ENCODE results near the gene ARL16. TPM values are rescaled to one million over a fixed set of nuclear protein-coding genes. Genes with fewer than 3 reads are reported as not detected.

The ARL16 gene
- total and polyA plus RNA-seq, 4 donors: 20.5 to 87.4 (median 34.1) TPM

GRCh38 chr17:81700353-81701287 lies 17.0 kb upstream of the ARL16 start:
- Histone ChIP-seq H3K4me3 (ENCODE audit: low read length in 2 of 2) (no peak overlapping the region), H3K27ac (ENCODE audit: low read depth in 1 of 2, low read length in 2 of 2) (no peak overlapping the region), H3K36me3 (ENCODE audit: control insufficient read depth in 1 of 2, insufficient read depth in 2 of 2, low read length in 1 of 2) (no peaks in the 10 kb centered on the region), H3K9me3 (ENCODE audit: control insufficient read depth, low read length) (no peaks in the 10 kb centered on the region), H3K4me1 (ENCODE audit: control insufficient read depth in 1 of 2, insufficient read depth in 2 of 2, low read length in 2 of 2) (no peaks in the 10 kb centered on the region), H3K27me3 (ENCODE audit: control insufficient read depth in 1 of 2, insufficient read depth in 2 of 2, low read length in 1 of 2) (no peaks in the 10 kb centered on the region)
- no peak for ATAC-seq (ENCODE audit: low FRiP score)
- 85% methylated on average over 25 of the region's 25 CpGs for WGBS, 2 donors
- DNase-seq: no peak
- intact Hi-C loops (cut with DNase I): no loop called here

- intact Hi-C loops (cut with DNase I): no loop called here
- H3K4me3 ChIP-seq (ENCODE audit: low read length in 2 of 2): no peak overlapping the region
- H3K27ac ChIP-seq (ENCODE audit: low read depth in 1 of 2, low read length in 2 of 2): no peak overlapping the region
- ATAC-seq (ENCODE audit: low FRiP score): no peak
- H3K27me3 ChIP-seq (ENCODE audit: control insufficient read depth in 1 of 2, insufficient read depth in 2 of 2, low read length in 1 of 2): no peaks in the 10 kb centered on the region
- WGBS, 2 donors: 79 to 80% methylated on average over 25 of the region's 25 CpGs
- H3K9me3 ChIP-seq (ENCODE audit: control insufficient read depth, low read length): no peaks in the 10 kb centered on the region
- no peak for DNase-seq
- no peaks in the 10 kb centered on the region for H3K4me1 ChIP-seq (ENCODE audit: control insufficient read depth in 1 of 2, insufficient read depth in 2 of 2, low read length in 2 of 2)
- peaks cover 5% of the 10 kb centered on the region in 2 donors for H3K36me3 ChIP-seq (ENCODE audit: control insufficient read depth in 1 of 2, insufficient read depth in 2 of 2, low read length in 1 of 2)
These were observed 13.9 kb upstream of the ARL16 start for GRCh38 chr17:81697261-81698044.

GRCh38 chr17:81696218-81696941 lies 12.8 kb upstream of the ARL16 start:
- DNase-seq (no peak), ATAC-seq (ENCODE audit: low FRiP score) (no peak)
- Histone ChIP-seq H3K36me3 (ENCODE audit: control insufficient read depth in 1 of 2, insufficient read depth in 2 of 2, low read length in 1 of 2) (peaks cover 5% of the 10 kb centered on the region in 2 donors), H3K27me3 (ENCODE audit: control insufficient read depth in 1 of 2, insufficient read depth in 2 of 2, low read length in 1 of 2) (no peaks in the 10 kb centered on the region), H3K9me3 (ENCODE audit: control insufficient read depth, low read length) (no peaks in the 10 kb centered on the region), H3K4me3 (ENCODE audit: low read length in 2 of 2) (no peak overlapping the region), H3K4me1 (ENCODE audit: control insufficient read depth in 1 of 2, insufficient read depth in 2 of 2, low read length in 2 of 2) (no peaks in the 10 kb centered on the region), H3K27ac (ENCODE audit: low read depth in 1 of 2, low read length in 2 of 2) (no peak overlapping the region)
- intact Hi-C loops (cut with DNase I): no loop called here
- 93 to 94% methylated on average over 40 of the region's 40 CpGs for WGBS, 2 donors

GRCh38 chr17:81695801-81696200 lies 12.2 kb upstream of the ARL16 start:
- ATAC-seq (ENCODE audit: low FRiP score): peak; percentile 11

GRCh38 chr17:81695211-81695610 lies 11.6 kb upstream of the ARL16 start:
- Histone ChIP-seq H3K4me3 (ENCODE audit: low read length in 2 of 2) (no peak overlapping the region), H3K27me3 (ENCODE audit: control insufficient read depth in 1 of 2, insufficient read depth in 2 of 2, low read length in 1 of 2) (no peaks in the 10 kb centered on the region), H3K9me3 (ENCODE audit: control insufficient read depth, low read length) (no peaks in the 10 kb centered on the region), H3K36me3 (ENCODE audit: control insufficient read depth in 1 of 2, insufficient read depth in 2 of 2, low read length in 1 of 2) (peaks cover 5 to 7% of the 10 kb centered on the region in 2 donors), H3K4me1 (ENCODE audit: control insufficient read depth in 1 of 2, insufficient read depth in 2 of 2, low read length in 2 of 2) (no peaks in the 10 kb centered on the region), H3K27ac (ENCODE audit: low read depth in 1 of 2, low read length in 2 of 2) (no peak overlapping the region)
- intact Hi-C loops (cut with DNase I): no loop called here
- DNase-seq: no peak
- 79 to 82% methylated on average over 6 of the region's 6 CpGs for WGBS, 2 donors
- no peak for ATAC-seq (ENCODE audit: low FRiP score)

More at GRCh38 chr17:81695801-81696200, 12.2 kb upstream of the ARL16 start:
- H3K27me3 ChIP-seq (ENCODE audit: control insufficient read depth in 1 of 2, insufficient read depth in 2 of 2, low read length in 1 of 2): no peaks in the 10 kb centered on the region
- no peak for DNase-seq
- no peak overlapping the region for H3K4me3 ChIP-seq (ENCODE audit: low read length in 2 of 2)
- peaks cover 5% of the 10 kb centered on the region in 2 donors for H3K36me3 ChIP-seq (ENCODE audit: control insufficient read depth in 1 of 2, insufficient read depth in 2 of 2, low read length in 1 of 2)
- H3K9me3 ChIP-seq (ENCODE audit: control insufficient read depth, low read length): no peaks in the 10 kb centered on the region
- 90 to 92% methylated on average over 22 of the region's 22 CpGs for WGBS, 2 donors
- intact Hi-C loops (cut with DNase I): no loop called here
- no peaks in the 10 kb centered on the region for H3K4me1 ChIP-seq (ENCODE audit: control insufficient read depth in 1 of 2, insufficient read depth in 2 of 2, low read length in 2 of 2)
- H3K27ac ChIP-seq (ENCODE audit: low read depth in 1 of 2, low read length in 2 of 2): no peak overlapping the region

- intact Hi-C loops (cut with DNase I): no loop called here
- H3K9me3 ChIP-seq (ENCODE audit: control insufficient read depth, low read length): no peaks in the 10 kb centered on the region
- DNase-seq: no peak
- 91 to 92% methylated on average over 19 of the region's 19 CpGs for WGBS, 2 donors
- H3K27me3 ChIP-seq (ENCODE audit: control insufficient read depth in 1 of 2, insufficient read depth in 2 of 2, low read length in 1 of 2): no peaks in the 10 kb centered on the region
- no peak for ATAC-seq (ENCODE audit: low FRiP score)
- H3K27ac ChIP-seq (ENCODE audit: low read depth in 1 of 2, low read length in 2 of 2): no peak overlapping the region
- peaks cover 5 to 7% of the 10 kb centered on the region in 2 donors for H3K36me3 ChIP-seq (ENCODE audit: control insufficient read depth in 1 of 2, insufficient read depth in 2 of 2, low read length in 1 of 2)
- no peaks in the 10 kb centered on the region for H3K4me1 ChIP-seq (ENCODE audit: control insufficient read depth in 1 of 2, insufficient read depth in 2 of 2, low read length in 2 of 2)
- H3K4me3 ChIP-seq (ENCODE audit: low read length in 2 of 2): no peak overlapping the region
These were observed 11.2 kb upstream of the ARL16 start for GRCh38 chr17:81694810-81695209.

- DNase-seq (no peak), ATAC-seq (ENCODE audit: low FRiP score) (no peak)
- Histone ChIP-seq H3K36me3 (ENCODE audit: control insufficient read depth in 1 of 2, insufficient read depth in 2 of 2, low read length in 1 of 2) (peaks cover 5 to 7% of the 10 kb centered on the region in 2 donors), H3K9me3 (ENCODE audit: control insufficient read depth, low read length) (no peaks in the 10 kb centered on the region), H3K27me3 (ENCODE audit: control insufficient read depth in 1 of 2, insufficient read depth in 2 of 2, low read length in 1 of 2) (no peaks in the 10 kb centered on the region), H3K4me1 (ENCODE audit: control insufficient read depth in 1 of 2, insufficient read depth in 2 of 2, low read length in 2 of 2) (no peaks in the 10 kb centered on the region), H3K4me3 (ENCODE audit: low read length in 2 of 2) (no peak overlapping the region), H3K27ac (ENCODE audit: low read depth in 1 of 2, low read length in 2 of 2) (no peak overlapping the region)
- 85 to 89% methylated on average over 31 to 35 of the region's 35 CpGs for WGBS, 2 donors
- intact Hi-C loops (cut with DNase I): no loop called here
These were observed 10.1 kb upstream of the ARL16 start for GRCh38 chr17:81693509-81694210.

- no peaks in the 10 kb centered on the region for H3K9me3 ChIP-seq (ENCODE audit: control insufficient read depth, low read length)
- ATAC-seq (ENCODE audit: low FRiP score) (no peak), DNase-seq (no peak)
- H3K27me3 ChIP-seq (ENCODE audit: control insufficient read depth in 1 of 2, insufficient read depth in 2 of 2, low read length in 1 of 2): no peaks in the 10 kb centered on the region
- no peak overlapping the region for H3K27ac ChIP-seq (ENCODE audit: low read depth in 1 of 2, low read length in 2 of 2)
- H3K36me3 ChIP-seq (ENCODE audit: control insufficient read depth in 1 of 2, insufficient read depth in 2 of 2, low read length in 1 of 2): peaks cover 5 to 7% of the 10 kb centered on the region in 2 donors
- intact Hi-C loops (cut with DNase I): no loop called here
- WGBS, 2 donors: 96 to 97% methylated on average over 20 of the region's 20 CpGs
- H3K4me1 ChIP-seq (ENCODE audit: control insufficient read depth in 1 of 2, insufficient read depth in 2 of 2, low read length in 2 of 2): no peaks in the 10 kb centered on the region
- H3K4me3 ChIP-seq (ENCODE audit: low read length in 2 of 2): no peak overlapping the region
These were observed 8.0 kb upstream of the ARL16 start for GRCh38 chr17:81691608-81692007.

Measured in aorta (tissue), 5 donors.